HG03565 (cell line): ENCODE measurements around the gene GALNT5.
"Not testable (repeated sequence)": the region's sequence is repeated elsewhere in the genome, so short reads cannot be mapped to it uniquely, and the experiment has no call there.

ENCODE experiments used
- ATAC-seq: cut with Tn5 transposase; IDR thresholded peaks from one replicate; pipeline ENCODE4 v1.9.1; 2021; ENCODE audit warnings: mild to moderate bottlenecking, moderate library complexity; ENCODE audit not compliant: unreplicated experiment

The GALNT5 gene

DNA sequence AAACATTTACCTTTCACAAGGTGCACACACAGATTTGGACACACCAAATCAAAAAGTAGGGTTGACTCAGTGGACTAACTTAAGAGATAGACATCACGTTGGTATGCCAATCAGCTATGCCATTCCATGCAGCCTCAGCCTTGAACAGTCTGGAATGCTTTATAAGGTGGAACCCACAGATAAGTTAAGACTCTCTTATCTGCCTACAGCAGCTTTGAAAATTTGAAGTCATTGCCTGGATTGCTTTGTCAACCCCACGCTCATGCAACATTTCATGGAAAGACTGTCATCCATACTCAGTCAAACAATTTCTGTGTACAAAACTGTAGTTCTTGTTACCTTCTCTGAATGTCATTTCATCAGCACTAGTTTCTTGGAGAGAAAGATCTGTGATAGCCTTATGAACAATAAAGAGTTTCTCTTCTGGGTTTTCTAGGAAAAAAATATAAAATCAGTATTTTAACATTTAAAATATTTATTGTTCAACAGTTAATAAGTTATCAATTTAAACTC is 66.9 kb downstream of the GALNT5 start:
- no peak for ATAC-seq

DNA sequence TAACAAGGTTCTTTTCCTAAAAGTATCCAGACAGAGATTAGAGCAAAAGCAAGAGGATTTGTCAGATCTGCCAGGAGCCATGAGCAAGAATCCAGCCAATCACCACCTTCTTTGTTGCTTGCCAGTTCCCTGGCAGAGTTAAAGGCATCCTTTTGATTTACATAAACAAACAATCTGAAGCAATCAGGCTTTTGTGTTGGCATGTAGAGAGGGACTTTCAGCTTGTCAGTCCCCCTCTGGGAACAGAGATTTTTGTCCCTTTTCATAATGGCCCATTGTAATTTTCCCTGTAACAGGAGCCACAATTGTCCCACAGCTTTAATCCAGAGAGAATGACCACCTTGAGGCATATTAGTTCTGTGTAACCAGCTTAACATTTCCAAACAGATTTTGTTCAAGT is 68.3 kb downstream of the GALNT5 start, which contains the start of gene ERMN:
Gene ERMN, minus strand, starts transcription at position 39 of the 400 bp plus-strand sequence. CDS start 182 bp downstream, outside the sequence.
- ATAC-seq = no peak

DNA sequence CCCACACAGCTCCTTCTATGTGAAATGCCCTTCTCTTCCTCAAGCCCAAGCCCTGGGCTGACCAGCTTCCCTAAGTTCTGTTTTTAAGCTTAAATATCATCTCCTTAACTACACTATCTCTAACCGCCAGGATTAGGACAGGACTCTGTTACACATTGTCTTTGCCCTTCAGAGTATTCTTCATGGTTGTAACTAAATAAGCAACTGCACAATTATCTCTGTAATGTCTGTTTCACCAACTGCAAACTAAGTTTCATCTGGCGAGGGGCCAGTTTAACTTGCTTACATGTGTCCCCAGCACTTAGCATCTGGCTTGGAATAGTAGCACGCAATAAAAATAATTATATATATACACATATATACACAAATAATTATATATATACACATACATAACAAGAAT is 69.2 kb downstream of the GALNT5 start:
- no peak for ATAC-seq

DNA sequence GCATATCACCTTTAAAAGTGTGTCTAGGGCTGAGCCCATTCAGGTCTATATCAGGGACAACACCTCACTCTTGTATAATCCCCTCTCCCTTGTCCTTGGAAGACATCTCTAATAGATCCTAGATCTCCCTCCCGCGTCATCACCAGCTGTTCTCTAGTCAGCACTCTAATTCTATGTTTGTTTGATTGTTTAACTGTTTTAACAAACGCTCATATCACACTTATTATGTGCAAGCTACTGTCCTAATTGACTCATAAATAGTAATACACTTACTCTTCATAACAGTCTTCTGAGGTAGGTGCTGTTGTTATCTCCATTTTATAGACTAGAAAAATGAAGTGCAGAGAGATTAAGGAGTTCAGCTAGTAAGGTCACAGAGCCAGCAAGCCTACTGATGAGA is 69.7 kb downstream of the GALNT5 start:
- peak; percentile 16 for ATAC-seq

DNA sequence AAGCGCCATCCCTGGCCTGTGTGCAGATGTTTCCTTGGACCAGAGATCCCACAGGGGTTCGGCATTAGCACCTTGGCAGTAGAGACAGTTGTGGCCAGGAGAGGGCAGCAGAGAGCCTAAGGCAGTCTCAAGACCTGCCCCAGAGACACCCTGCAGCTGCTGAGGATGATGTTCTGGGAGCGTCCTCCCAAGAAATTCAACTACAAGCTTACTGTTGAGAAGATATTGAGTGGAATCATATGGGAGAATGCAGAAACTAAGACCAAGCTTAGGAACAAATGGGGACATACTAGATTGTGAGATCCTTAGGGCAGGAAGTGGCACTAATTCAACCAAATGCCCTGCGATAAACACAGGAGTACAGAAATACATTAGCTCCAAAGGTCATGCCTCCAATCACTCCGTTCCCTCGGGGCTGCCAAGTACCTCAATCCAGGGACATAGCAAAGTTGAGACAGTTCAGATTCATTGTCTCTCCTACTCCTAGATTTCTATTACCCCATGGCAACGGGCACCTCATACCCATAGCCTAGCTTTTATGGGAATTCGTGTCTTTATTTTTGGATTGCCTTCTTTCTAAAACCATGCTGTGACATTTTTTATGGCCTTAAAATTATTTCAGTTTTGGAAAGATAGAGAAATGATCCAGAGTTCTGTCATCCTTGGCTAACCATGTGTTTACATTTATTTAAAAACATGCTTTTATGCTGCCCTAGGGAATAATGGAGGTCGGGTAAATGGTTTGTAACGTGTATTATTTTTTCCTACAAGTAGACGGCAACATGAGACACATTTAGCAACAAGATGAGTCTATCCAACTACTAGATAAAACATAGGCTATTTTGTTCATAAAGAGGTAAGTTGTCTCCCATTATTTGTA is 70.4 kb downstream of the GALNT5 start:
- ATAC-seq = peak; percentile 97

DNA sequence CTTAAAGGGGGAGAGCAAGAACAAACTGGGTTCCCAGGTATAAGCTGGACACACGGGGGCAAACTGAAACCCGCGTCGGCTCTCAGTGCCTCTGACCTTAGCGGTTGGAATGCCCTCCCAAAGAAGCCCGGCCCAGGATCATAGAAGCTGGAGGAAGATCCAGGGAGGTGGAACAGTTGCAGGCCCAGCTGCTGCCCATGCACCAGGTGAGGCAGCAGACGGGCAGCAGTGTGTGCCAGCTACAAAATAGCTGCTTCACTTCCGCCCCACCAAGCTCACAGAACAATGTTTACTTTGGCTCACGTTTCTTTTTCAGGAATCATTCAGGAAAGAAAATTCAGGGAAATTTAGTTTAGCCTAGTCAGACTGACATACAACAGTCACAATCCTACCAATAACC is 72.0 kb downstream of the GALNT5 start:
- ATAC-seq = no peak

DNA sequence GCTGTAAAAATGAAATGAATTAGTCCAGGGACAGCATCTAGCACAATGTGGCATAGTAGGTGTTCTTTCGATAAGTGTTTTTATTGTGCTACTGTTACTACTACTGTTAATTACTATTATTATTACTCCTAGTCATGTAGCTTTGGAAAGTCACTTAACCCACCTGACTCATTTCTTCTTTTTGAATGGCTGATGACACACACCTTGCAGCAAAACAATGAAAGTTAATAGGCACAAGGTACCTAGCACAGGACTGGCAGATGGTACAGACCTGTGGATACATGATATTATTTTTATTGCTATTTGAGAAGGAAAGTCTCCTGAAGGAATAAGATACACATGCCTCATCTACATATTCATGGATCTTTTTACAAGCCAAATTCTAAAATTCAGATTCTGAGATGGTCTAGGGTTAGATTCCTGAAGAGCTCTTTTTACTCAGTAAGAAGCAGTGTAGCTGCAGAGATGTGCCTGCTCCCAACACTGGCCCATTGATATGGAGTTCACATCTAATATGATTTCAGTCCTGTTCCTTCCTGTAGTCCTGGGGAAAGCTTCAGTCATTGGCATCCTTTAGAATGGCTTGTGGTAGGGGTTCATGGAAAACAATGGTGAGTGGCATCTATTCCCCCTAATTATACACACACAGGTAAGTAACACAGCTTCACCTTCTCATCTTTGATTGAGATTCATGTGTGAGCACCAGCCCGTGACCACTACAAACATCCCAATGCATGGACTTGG is 76.0 kb downstream of the GALNT5 start:
- no peak for ATAC-seq

DNA sequence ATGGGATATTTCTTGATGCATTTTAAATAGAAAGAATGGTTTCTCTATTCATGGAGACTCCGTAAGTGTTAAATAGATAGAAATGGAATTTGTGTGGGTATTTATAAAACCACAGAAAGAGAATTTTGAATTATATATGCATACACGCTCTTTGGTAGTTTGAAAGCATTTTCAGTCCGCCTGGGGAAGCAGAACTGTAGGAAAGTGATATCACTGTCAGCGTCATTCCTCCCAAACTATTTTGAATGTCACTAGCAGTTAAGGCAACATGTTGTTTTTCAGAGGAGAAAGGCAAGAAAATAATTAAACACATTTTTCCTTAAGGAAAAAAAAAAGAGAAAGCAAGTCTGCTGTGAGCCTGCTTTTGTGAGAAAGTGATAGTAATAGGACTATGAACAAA is 76.8 kb downstream of the GALNT5 start:
- no peak for ATAC-seq

DNA sequence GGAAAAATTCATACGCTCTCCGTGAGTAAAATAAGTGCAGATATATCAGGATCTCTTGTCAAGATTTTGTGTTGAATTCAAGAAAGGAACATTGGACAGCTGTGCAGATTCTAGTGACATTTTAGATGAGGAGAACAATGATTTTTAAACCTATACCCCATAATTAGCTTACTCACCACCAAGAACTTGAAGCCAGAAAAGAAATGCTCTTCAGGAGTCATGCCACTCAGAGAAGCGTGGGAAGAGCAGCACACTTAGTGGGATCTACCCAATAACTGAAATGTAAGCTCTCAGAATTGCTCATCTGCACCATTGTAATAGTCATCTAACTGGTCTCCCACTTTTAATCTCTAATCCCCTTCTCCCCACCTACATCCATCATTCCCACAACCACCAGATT is 77.3 kb downstream of the GALNT5 start:
- ATAC-seq = no peak

DNA sequence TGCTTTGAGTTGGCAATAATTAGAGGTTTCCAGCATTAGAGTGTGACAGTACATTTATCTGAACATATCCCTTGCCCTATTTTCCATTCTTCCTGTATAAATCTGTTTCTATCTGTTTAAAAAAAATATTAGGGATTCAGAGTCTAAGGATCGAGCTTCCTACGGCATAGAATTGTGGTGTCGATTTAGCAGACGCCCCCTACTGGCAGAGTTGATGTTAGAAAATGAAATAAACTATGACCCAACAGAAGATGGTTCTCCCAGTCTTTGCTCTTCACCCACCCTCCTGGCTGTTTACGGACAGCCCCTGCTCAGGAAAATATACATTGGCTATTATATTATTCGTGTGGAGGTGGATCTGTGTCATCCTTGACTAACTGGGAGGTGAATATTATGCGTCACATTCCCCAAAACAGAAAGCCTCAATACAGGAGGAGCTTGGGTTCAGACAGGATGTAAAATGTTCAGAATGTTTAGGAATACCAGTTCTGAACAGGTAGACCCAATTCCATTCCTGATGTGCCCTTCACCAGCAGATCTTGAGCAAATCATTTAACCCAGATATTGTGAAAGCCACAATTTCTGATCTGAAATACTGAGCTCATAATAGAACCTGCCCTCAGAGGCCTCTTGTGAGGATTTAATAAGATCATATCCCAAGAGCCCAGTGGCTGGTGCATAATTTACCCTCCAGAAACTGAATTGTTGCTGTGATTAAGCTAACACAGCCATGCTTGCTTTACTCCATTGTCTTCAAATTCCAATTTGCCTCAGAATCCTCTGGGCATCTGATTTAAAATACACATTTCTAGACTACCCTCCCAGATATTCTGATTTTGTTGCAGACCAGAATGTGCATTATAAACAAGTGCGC is 78.9 kb downstream of the GALNT5 start:
- no peak for ATAC-seq

DNA sequence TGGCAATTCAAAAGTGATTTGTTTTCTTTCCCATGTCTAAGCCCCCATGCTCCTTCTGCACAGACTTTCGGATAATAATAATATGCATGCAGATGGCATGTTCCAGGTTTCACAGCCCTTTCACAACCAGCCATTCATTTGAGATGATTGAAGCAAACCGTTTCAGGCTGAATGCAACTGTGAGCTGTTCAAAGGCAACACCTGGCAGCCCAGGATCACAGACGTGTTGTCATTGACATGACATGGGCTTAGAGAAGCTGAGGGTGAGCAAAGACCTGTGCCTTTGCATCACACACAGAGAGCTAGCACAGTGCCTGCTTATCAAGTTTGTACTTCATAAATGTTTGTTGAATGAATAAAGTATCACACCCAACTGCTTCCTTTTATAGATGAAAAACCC is 80.5 kb downstream of the GALNT5 start:
- no peak for ATAC-seq

DNA sequence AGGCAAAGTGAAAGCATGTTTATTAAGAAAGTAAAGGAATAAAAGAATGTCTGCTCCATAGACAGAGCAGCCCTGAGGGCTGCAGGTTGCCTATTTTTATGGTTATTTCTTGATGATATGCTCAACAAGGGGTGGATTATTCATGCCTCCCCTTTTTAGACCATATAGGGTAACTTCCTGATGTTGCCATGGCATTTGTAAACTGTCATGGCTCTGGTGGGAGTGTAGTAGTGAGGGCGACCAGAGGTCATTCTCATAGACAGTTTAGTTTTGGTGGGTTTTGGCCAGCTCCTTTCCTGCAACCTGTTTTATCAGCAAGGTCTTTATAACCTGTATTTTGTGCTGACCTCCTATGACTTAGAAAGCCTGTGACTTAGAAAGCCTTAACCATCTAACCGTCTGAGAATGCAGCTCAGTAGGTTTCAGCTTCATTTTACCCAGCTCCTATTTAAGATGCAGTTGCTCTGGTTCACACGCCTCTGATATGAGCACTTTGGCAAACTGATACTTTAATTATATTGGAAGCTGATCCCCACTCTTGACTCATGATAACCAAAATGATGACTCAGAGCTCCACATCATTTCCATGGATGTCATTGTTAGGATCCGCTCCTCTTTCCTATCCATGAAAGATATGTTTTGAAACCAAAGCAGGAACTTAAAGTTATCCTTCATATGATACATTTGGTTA is 82.6 kb downstream of the GALNT5 start:
- ATAC-seq = no peak

DNA sequence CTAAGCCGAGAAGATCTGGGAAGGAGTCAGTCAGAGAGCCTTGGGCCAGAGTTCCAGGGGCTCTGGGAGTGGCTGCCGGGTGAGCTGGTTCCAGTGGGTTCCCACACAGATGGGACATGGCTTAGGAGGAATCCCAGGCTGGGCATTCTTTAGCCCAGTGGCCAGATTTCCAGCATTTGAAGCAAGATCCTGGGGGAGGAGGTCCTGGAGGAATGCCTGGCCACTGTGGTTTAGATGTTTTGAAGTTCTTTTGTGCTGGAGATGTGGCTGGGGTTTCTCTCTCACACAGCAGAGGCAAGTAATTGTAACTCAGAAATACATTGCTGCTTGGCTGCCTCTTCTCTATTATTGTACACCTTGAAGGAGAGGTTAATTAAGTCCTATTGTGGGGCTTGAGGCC is 83.9 kb downstream of the GALNT5 start:
- not testable (repeated sequence) for ATAC-seq

DNA sequence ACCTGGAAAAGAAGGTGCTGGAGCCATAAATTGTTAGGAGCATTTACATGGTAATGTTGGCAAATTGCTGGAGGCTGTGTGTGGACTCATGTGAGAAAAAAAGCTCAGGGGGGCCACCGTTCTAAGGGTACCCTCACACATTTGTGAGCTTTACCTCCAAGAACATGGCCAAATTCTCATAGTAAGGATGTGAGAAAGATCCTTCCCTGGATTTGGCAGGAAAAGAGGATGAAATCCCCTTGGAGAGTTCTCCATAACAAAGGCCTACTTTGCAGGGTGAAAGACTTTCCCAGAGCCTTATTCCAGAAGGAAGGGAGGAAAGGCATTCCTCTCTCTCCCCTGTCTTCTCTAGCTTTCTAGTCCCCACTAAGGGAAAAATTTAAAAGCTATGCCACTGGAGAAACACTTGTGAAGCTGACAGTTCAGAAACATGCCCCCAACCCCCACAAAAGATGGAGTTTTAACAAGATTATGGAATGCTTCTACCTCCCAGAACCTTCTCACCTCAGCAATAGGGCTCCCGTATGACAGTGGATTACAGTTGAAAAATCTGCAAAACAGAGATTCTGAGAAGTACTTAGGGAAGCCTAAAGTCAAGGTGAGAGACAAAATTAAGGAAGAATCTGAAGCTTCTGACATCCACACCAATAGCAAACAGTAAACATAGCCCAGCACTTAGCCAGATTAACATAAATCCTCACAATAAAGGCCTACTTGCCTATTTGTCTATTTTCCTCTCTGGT is 88.3 kb downstream of the GALNT5 start:
- no peak for ATAC-seq

DNA sequence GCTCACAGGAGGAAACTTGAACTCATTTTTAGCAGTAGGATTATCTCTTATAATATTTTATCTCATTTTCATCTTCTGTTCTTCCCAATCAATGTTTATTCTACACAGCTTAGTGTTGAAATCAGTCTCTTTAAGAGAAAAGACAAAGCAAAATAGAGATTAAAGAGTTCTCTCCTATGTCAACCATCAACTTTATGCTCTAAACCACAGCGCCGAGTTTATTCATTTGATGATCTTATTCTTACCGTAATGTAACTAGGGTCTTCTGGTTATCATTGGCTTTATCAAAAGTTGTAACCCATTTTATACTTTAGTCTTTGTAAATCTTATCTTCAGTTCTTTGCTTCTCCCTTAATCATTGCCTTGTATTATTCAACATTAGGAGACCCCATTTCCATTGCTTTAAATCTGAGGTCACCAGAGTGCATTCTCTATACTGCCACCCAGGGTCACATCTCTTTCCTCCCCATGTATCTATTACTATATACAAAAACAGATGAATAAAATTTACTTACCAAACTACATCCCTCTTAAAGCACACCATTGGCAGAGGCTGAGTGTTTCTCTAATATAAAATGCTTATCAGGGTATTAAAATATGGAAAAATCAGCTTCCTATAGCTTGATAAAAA is 90.9 kb downstream of the GALNT5 start:
- no peak for ATAC-seq

DNA sequence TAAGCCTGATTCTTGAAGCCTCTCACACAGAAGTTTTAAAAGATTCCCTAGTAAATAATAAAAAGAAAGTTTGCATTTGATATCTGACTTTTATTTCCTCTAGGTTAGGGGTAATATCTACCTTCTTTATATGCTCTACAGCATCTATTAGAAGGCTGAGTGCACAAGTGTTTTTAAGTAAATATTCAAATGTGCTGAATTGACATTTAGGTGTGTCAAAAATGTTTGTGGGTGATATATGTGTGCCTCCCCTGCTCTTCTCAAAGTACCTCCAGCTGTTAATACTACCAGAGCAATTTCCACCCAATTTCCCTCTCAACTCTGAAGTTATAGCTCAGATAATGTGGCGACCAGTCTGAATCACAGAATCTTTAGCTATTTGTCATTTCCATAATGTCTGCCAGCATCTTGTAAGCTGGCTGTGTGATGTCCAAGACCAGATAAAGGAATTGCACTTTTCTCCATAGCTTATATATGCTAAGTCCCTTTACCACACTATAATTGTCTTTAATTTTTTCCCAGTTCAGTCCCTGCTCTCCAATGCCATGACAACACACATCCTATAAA is 92.5 kb downstream of the GALNT5 start:
- ATAC-seq = no peak

DNA sequence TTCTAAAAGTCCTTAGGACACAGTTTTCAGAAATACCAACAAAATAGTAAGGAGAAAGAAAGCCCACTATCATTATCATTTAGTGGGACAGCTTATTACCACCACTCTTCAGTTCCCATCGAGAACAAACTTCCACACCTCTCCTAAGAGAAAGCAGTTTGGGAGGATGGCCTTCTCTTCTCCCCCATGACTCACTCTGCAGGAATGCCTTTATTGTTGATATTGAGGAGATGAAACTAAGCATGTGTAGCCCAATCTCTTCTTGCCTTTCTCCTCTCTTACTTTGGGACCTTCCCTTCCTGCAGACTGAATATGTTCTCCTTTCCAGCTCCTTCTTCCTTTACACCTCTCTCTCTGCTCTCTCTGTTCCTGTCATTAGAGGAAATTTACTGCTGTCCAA is 98.1 kb downstream of the GALNT5 start:
- ATAC-seq = no peak

DNA sequence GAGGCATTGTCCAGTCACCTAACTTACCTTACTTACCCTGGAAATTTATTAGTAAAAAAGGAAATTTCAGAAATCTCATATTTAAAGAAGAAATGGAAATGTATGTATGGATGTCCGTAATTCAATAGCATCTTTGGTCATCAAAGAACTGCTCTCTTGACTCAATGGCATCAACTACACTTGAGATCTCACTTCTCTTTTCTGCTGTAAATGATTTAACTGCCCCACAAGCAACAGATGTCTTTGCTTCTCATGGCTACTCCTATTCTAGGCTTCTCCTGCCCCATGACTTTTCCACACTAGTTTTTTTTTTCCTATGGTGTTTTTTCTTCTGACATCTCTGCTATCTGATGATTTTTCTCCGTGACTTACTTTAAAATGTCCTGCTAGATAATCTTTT is 102.1 kb downstream of the GALNT5 start:
- ATAC-seq = no peak

DNA sequence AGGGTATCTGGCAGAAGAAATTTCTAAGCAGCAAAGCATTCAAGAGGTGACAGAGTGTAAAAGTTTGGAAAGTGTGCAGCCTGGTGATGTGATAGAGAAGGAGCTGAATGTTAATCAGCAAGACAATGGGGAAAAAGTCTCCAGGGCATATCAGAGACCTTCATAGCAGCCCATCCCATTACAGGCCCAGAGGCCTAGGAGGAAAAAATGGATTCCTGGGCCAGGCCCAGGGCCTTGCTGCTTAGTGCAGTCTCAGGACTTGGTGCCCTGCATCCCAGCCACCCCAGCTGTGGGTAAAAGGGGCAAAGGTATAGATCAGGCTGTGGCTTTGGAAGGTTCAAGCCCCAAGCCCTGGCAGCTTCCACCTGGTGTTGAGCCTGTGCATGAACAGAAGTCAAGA is 104.0 kb downstream of the GALNT5 start:
- no peak for ATAC-seq
